ENCODE data around the gene SYCP2L.
"Not testable (repeated sequence)": the region's sequence is repeated elsewhere in the genome, so short reads cannot be mapped to it uniquely, and the experiment has no call there.

Gene SYCP2L

DNA sequence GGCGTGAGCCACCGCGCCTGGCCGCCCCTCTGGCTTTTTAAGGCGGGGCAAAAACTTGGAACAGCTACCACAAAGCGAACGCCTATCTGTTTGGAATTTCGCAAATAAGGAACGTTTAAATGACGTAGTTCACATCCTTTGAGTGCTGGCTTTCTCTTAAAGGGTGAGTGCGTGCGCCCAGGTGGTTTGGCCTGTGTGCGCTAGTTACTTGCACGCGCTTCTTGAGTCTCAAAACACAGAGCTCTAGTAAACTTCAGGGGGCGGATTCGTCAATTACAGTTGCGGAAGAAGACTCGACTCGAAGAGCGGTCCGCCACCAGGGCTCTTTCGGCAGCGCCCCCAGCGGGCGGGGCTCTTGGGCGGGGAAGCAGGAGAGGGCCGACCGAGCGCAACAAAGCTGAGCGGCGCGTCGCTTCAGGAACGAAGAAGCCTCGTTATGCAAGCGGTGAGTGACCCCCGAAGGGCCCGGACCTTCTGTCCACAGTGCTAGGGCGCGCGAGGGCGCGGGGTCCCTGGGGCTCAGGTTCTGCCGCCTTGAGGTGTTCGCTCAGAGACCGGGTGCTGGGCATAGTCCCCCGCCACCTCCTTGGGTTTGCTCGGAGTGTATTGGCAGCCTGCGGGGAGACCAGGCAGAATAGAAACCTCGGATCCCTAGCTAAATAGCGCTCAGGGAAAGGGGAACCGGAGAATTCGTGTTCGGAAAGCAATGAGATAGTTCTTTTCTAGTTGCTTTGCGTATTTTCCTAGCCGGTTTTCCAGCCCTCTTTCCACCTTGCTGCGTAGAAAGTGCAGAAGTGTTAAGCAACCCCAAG is at the start of gene SYCP2L:
TSS of gene SYCP2L (plus strand) at position 362 of the 812 bp plus-strand sequence. CDS start at position 437, 75 bp downstream.
- Mint-ChIP-seq H3K9me3 (peaks cover 5% of the 10 kb centered on the region), H3K4me1 (ENCODE audit: low read depth) (peaks cover 20% of the 10 kb centered on the region), H3K4me3 (peak within 1 kb of the TSS; percentile 74), H3K27me3 (peaks cover 90% of the 10 kb centered on the region), H3K27ac (no peak within 1 kb of the TSS), H3K36me3 (ENCODE audit: low read depth) (no peaks in the 10 kb centered on the region)
- DNase-seq = peak; percentile 51

GRCh38 chr6:10837622-10837994 is 49.2 kb upstream of the SYCP2L start:
- Mint-ChIP-seq H3K4me1 (ENCODE audit: low read depth) (peaks cover 27% of the 10 kb centered on the region), H3K27me3 (peaks cover 74% of the 10 kb centered on the region), H3K9me3 (peaks cover 6% of the 10 kb centered on the region), H3K36me3 (ENCODE audit: low read depth) (no peaks in the 10 kb centered on the region), H3K27ac (peak overlapping the region; percentile 98), H3K4me3 (peak overlapping the region; percentile 75)
- peak; percentile 44 for DNase-seq

DNA sequence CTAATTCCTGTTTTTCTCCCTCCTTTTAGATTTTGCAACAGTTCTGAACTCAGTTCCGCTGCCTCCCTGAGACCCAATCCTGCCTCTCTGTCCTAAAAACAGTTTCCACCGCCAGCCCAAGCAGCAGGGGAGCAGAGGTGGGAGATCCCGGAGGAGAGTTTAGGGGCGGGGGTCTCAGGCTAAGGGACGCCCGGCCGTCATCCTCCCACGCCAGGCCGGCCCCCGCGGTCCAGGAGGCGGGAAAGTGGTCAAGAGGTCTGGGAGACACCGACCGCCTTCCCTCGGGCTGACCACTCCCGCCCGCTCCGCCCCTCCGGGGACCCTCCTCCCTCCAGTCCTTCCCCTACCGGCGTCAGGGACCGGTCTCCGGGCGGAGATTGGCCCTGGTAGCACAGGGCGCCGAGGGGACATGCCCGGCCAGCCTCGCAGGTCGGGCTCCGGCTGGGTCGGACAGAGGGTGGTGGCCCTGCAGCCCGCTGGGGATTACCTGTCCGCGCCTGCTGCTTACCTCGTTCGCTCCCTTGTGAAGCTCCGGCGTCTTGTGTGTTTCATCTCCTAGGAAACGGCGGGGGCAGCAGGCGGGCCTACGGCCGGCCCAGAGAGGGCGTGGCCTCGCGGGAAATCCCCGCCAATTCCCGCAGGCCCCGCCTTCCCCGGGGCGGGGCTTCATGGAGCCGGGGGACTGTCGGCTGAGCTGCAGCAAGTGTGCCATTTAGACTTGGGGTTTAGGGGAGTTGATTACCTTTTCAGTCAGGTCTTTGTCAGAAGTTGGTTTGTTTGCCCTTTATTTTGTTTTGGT is 48.7 kb upstream of the SYCP2L start, which contains the start of gene MAK:
TSS of gene MAK (minus strand) at position 545 of the 799 bp plus-strand sequence. CDS start 7,891 bp downstream, outside the sequence.
- peak within 1 kb of the TSS; percentile 98 for H3K27ac Mint-ChIP-seq
- H3K36me3 Mint-ChIP-seq (ENCODE audit: low read depth) = no peaks in the 10 kb centered on the region
- peak within 1 kb of the TSS; percentile 75 for H3K4me3 Mint-ChIP-seq
- peak; percentile 91 for DNase-seq
- peaks cover 72% of the 10 kb centered on the region for H3K27me3 Mint-ChIP-seq
- peaks cover 6% of the 10 kb centered on the region for H3K9me3 Mint-ChIP-seq
- peaks cover 27% of the 10 kb centered on the region for H3K4me1 Mint-ChIP-seq (ENCODE audit: low read depth)

DNA sequence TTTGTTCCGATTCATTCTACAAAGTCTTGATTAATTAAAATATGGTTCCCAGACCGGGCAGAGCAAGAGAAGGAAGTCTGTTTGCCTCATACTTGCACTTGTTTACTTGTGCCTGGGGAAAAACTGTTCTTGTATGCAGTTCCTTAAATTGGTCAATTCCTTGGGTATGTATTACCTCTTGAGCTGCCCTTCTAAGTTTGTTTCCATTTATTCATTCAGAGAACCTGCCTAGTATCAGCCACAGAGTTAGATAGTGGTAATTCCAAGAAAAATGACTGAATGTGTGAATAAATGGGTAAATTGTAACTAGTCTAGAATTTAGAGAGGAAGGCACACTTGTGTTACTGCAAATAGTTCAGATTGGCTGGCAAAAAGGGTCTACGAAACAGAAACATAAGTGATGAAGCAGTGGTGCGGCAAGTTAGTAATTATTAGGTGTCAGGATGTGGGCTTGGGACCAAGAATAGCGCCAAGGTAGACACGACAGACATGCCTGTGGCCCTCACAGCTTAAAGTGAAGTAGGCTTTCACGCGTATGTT is 48.0 kb upstream of the SYCP2L start:
- Mint-ChIP-seq H3K27me3 (peaks cover 76% of the 10 kb centered on the region), H3K36me3 (ENCODE audit: low read depth) (no peaks in the 10 kb centered on the region), H3K4me1 (ENCODE audit: low read depth) (peaks cover 27% of the 10 kb centered on the region), H3K27ac (peak overlapping the region; percentile 98), H3K9me3 (peaks cover 6% of the 10 kb centered on the region), H3K4me3 (peak overlapping the region; percentile 75)
- peak; percentile 45 for DNase-seq

GRCh38 chr6:10843554-10843953 is 43.3 kb upstream of the SYCP2L start:
- Mint-ChIP-seq H3K36me3 (ENCODE audit: low read depth) (no peaks in the 10 kb centered on the region), H3K27ac (no peak overlapping the region), H3K4me1 (ENCODE audit: low read depth) (peaks cover 14% of the 10 kb centered on the region), H3K27me3 (peaks cover 42% of the 10 kb centered on the region), H3K9me3 (no peaks in the 10 kb centered on the region), H3K4me3 (no peak overlapping the region)
- no peak for DNase-seq

DNA sequence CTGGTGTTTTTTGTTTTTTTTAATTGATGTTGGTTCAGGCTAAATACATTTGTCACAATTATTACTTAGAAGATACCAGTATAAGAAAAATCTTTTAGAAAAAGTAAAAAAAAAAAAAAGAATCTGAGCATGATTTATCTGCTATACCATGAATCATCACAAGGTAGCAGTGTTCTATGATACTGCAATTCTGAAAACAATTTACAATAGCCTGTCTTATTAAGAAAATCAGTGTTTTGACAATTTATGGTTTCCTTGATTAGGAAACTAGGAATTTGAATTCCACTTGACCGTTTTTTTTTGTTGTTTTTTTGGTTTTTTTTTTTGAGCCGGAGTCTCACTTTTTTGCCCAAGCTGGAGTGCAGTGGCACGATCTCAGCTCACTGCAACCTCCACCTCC is 39.2 kb upstream of the SYCP2L start:
- Mint-ChIP-seq H3K36me3 (ENCODE audit: low read depth) (no peaks in the 10 kb centered on the region), H3K27me3 (peaks cover 27% of the 10 kb centered on the region), H3K4me3 (no peak overlapping the region), H3K27ac (no peak overlapping the region), H3K4me1 (ENCODE audit: low read depth) (no peaks in the 10 kb centered on the region), H3K9me3 (no peaks in the 10 kb centered on the region)
- no peak for DNase-seq

DNA sequence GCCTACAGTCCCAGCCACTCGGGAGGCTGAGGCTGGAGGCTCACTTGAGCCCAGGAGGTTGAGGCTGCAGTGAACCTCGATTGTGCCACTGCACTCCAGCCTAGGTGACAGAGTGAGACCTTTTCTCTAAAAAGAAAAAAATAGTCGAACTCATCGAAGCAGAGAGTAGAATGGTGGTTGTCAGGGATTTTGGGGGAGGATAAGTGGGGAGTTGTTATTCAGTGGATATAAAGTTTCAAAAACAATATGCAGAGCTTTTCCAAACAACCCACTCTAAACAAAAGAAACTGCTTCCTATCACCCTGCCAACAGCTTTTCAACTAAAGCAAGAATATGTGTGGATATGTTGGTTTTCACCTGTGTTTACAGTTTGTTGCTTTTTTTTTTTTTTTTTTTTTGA is 37.0 kb upstream of the SYCP2L start:
- no peaks in the 10 kb centered on the region for H3K4me1 Mint-ChIP-seq (ENCODE audit: low read depth)
- peaks cover 30% of the 10 kb centered on the region for H3K27me3 Mint-ChIP-seq
- peaks cover 13% of the 10 kb centered on the region for H3K9me3 Mint-ChIP-seq
- DNase-seq = no peak
- H3K36me3 Mint-ChIP-seq (ENCODE audit: low read depth) = no peaks in the 10 kb centered on the region
- no peak overlapping the region for H3K4me3 Mint-ChIP-seq
- no peak overlapping the region for H3K27ac Mint-ChIP-seq

GRCh38 chr6:10850728-10851127 is 36.1 kb upstream of the SYCP2L start:
- peaks cover 32% of the 10 kb centered on the region for H3K27me3 Mint-ChIP-seq
- DNase-seq = no peak
- no peak overlapping the region for H3K27ac Mint-ChIP-seq
- peaks cover 15% of the 10 kb centered on the region for H3K9me3 Mint-ChIP-seq
- H3K4me1 Mint-ChIP-seq (ENCODE audit: low read depth) = no peaks in the 10 kb centered on the region
- H3K4me3 Mint-ChIP-seq = no peak overlapping the region
- no peaks in the 10 kb centered on the region for H3K36me3 Mint-ChIP-seq (ENCODE audit: low read depth)

DNA sequence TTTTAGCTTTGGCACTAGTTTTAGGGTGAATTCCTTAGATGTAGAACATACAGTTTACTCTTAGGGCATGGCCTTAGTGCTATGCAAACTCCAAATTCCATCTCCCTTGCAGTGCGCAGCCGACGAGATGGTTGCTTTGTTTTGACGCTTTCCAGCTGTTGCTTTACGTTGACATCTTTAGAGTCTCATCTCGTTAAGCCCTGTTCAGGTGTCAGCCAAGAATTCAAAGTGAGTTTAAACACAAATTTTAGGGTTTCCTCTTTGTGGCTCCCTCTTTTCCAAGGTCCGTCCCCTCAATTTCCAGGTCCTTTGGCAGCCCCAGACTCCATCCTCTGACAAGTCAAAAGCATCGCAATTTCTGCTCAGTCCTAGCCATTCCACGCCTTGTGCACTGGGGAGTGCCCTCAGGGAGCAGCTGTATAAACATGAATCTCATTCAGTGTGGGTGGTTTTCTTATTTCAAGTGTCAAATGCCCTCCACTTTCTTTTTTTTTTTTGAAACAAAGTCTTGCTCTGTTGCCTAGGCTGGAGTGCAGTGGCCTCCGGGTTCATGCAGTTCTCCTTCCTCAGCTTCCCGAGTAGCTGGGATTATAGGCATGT is 34.4 kb upstream of the SYCP2L start:
- no peaks in the 10 kb centered on the region for H3K4me1 Mint-ChIP-seq (ENCODE audit: low read depth)
- no peaks in the 10 kb centered on the region for H3K36me3 Mint-ChIP-seq (ENCODE audit: low read depth)
- H3K27ac Mint-ChIP-seq = no peak overlapping the region
- H3K27me3 Mint-ChIP-seq = peaks cover 36% of the 10 kb centered on the region
- H3K4me3 Mint-ChIP-seq = no peak overlapping the region
- DNase-seq = no peak
- H3K9me3 Mint-ChIP-seq = peaks cover 15% of the 10 kb centered on the region

- H3K4me1 Mint-ChIP-seq (ENCODE audit: low read depth); H3K36me3 Mint-ChIP-seq (ENCODE audit: low read depth); DNase-seq; H3K27ac Mint-ChIP-seq; H3K4me3 Mint-ChIP-seq: not testable (repeated sequence)
- Mint-ChIP-seq H3K9me3 (peaks cover 15% of the 10 kb centered on the region), H3K27me3 (peaks cover 34% of the 10 kb centered on the region)
These were observed 33.0 kb upstream of the SYCP2L start for GRCh38 chr6:10853849-10854300.

DNA sequence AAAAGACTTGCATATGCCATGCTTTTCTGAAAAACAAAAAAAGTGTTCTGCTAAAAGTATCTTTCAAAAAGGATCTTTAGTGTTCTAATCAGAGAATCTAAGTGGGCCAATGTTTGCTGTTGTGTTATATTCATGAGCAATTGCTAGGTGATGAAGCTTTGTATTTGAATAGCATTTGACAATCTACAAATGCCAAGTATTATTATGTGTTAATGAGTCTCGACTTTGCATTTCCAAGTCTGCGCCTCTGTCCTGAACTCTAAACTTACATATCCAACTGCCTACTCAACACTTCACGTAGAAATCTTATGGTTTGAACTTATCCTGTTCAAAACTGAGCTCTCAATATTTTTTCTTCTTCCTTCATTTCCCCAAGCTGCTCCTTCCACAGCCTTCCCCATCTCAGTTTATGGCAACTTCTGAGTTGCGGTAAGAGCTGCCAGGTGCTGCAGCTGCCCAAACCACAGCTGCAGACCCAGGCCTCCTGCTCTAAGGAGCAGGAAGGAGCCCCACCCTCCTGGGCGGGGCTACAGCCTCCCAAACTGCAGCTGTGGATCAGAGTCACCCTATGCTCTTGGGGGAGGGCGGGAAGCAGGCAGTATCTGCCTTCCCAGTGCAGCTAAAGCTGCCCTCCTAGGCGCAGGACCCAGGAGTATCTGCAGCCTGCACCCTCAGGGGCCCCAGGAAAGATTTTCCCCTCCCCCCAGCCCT is 31.8 kb upstream of the SYCP2L start:
- Mint-ChIP-seq H3K27me3 (peaks cover 28% of the 10 kb centered on the region), H3K4me3 (no peak overlapping the region), H3K27ac (no peak overlapping the region), H3K4me1 (ENCODE audit: low read depth) (no peaks in the 10 kb centered on the region), H3K9me3 (peaks cover 15% of the 10 kb centered on the region), H3K36me3 (ENCODE audit: low read depth) (no peaks in the 10 kb centered on the region)
- no peak for DNase-seq

- Mint-ChIP-seq H3K4me1 (ENCODE audit: low read depth) (no peaks in the 10 kb centered on the region), H3K36me3 (ENCODE audit: low read depth) (no peaks in the 10 kb centered on the region), H3K9me3 (peaks cover 15% of the 10 kb centered on the region), H3K27me3 (peaks cover 22% of the 10 kb centered on the region), H3K27ac (no peak overlapping the region), H3K4me3 (no peak overlapping the region)
- DNase-seq = no peak
These were observed 29.6 kb upstream of the SYCP2L start for GRCh38 chr6:10857259-10857658.

- Mint-ChIP-seq H3K27me3 (peaks cover 7% of the 10 kb centered on the region), H3K4me3 (no peak overlapping the region), H3K36me3 (ENCODE audit: low read depth) (no peaks in the 10 kb centered on the region), H3K9me3 (no peaks in the 10 kb centered on the region), H3K4me1 (ENCODE audit: low read depth) (no peaks in the 10 kb centered on the region), H3K27ac (no peak overlapping the region)
- DNase-seq = no peak
These were observed 25.8 kb upstream of the SYCP2L start for GRCh38 chr6:10861086-10861485.

DNA sequence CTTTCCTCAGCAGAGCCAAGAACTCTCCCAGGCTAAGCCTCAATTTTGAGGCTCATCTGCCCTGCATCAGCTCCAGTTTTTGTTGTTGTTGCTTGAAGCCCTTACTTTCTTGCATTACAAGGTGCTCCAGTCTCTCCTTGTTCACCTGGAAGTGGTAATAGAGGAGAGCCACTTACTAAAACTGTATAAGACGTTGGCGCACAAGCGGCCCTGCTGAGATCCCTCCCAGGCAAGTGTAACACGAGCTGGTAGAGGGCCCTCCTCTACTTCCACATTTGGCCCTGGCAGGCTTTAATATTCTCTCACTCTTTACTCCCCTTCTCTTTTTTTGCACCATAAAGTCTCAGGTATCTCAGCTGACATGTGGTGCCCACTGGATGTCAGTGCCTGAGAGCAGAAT is 24.5 kb upstream of the SYCP2L start:
- H3K27ac Mint-ChIP-seq = no peak overlapping the region

More for the DNA sequence above, 24.5 kb upstream of the SYCP2L start:
- no peaks in the 10 kb centered on the region for H3K36me3 Mint-ChIP-seq (ENCODE audit: low read depth)
- H3K9me3 Mint-ChIP-seq = no peaks in the 10 kb centered on the region
- no peak overlapping the region for H3K4me3 Mint-ChIP-seq
- DNase-seq = no peak
- no peaks in the 10 kb centered on the region for H3K4me1 Mint-ChIP-seq (ENCODE audit: low read depth)
- no peaks in the 10 kb centered on the region for H3K27me3 Mint-ChIP-seq

Data from activated T-cell treated with anti-CD3 and anti-CD28 coated beads, Interleukin-2, amount 50 U/mL, for 24 hours (primary cell).